ENCODE measurements around the gene TNKS2. TPM values are rescaled to one million over a fixed set of nuclear protein-coding genes. Genes with fewer than 3 reads are reported as not detected.

TNKS2 gene
- total and polyA plus RNA-seq, 4 donors = 8.6 to 80.1 (median 23.3) TPM

- ATAC-seq (ENCODE audit: insufficient read depth, low FRiP score) = no peak
- H3K9me3 ChIP-seq (ENCODE audit: control insufficient read depth in 4 of 4, insufficient read depth in 3 of 4, low read length in 3 of 4) = no peaks in the 10 kb centered on the region
- DNase-seq = no peak
- no peak overlapping the region for H3K27ac ChIP-seq (ENCODE audit: low read depth in 1 of 2, low read length in 1 of 2)
- WGBS, 2 donors = 75 to 81% methylated on average over 8 of the region's 8 CpGs
- H3K4me3 ChIP-seq = no peak overlapping the region
- H3K9ac ChIP-seq (ENCODE audit: insufficient read depth in 1 of 2, low read length in 2 of 2) = no peak overlapping the region
- no peaks in the 10 kb centered on the region for H3K27me3 ChIP-seq (ENCODE audit: control insufficient read depth in 3 of 3, insufficient read depth in 3 of 3, low read length in 2 of 3)
- TF ChIP-seq CTCF (IDR thresholded peaks at IDR 0.05; ENCODE audit: control extremely low read depth, extremely low read depth) = no peak
- no peaks in the 10 kb centered on the region for H3K36me3 ChIP-seq (ENCODE audit: control insufficient read depth in 4 of 4, insufficient read depth in 4 of 4, low read length in 4 of 4)
- no peaks in the 10 kb centered on the region for H3K4me1 ChIP-seq (ENCODE audit: control insufficient read depth in 5 of 5, insufficient read depth in 5 of 5, low read length in 5 of 5)
Measured at GRCh38 chr10:91897421-91897820, 99.2 kb downstream of the TNKS2 start.

- H3K4me3 ChIP-seq = no peak overlapping the region
- no peaks in the 10 kb centered on the region for H3K9me3 ChIP-seq (ENCODE audit: control insufficient read depth in 4 of 4, insufficient read depth in 3 of 4, low read length in 3 of 4)
- DNase-seq (no peak), ATAC-seq (ENCODE audit: insufficient read depth, low FRiP score) (peak; percentile 91)
- no peak overlapping the region for H3K9ac ChIP-seq (ENCODE audit: insufficient read depth in 1 of 2, low read length in 2 of 2)
- peaks cover 0 to 4% (median 0%) of the 10 kb centered on the region in 4 donors for H3K36me3 ChIP-seq (ENCODE audit: control insufficient read depth in 4 of 4, insufficient read depth in 4 of 4, low read length in 4 of 4)
- peak overlapping the region in 1 of 2 donors; percentile 9 for H3K27ac ChIP-seq (ENCODE audit: low read depth in 1 of 2, low read length in 1 of 2)
- peaks cover 0 to under 1% (median under 1%) of the 10 kb centered on the region in 5 donors for H3K4me1 ChIP-seq (ENCODE audit: control insufficient read depth in 5 of 5, insufficient read depth in 5 of 5, low read length in 5 of 5)
- no peak for TF ChIP-seq CTCF (IDR thresholded peaks at IDR 0.05; ENCODE audit: control extremely low read depth, extremely low read depth)
- WGBS, 2 donors = 0 to 6% methylated on average over 2 of the region's 2 CpGs
- H3K27me3 ChIP-seq (ENCODE audit: control insufficient read depth in 3 of 3, insufficient read depth in 3 of 3, low read length in 2 of 3) = no peaks in the 10 kb centered on the region
Measured at GRCh38 chr10:91901784-91902677, 103.8 kb downstream of the TNKS2 start.

GRCh38 chr10:91907033-91907594 lies 108.9 kb downstream of the TNKS2 start:
- WGBS, 2 donors = 82 to 91% methylated on average over 5 of the region's 5 CpGs
- Histone ChIP-seq H3K9ac (ENCODE audit: insufficient read depth in 1 of 2, low read length in 2 of 2) (no peak overlapping the region), H3K9me3 (ENCODE audit: control insufficient read depth in 4 of 4, insufficient read depth in 3 of 4, low read length in 3 of 4) (no peaks in the 10 kb centered on the region), H3K4me1 (ENCODE audit: control insufficient read depth in 5 of 5, insufficient read depth in 5 of 5, low read length in 5 of 5) (peaks cover 0 to 17% (median 7%) of the 10 kb centered on the region in 5 donors), H3K27ac (ENCODE audit: low read depth in 1 of 2, low read length in 1 of 2) (no peak overlapping the region), H3K27me3 (ENCODE audit: control insufficient read depth in 3 of 3, insufficient read depth in 3 of 3, low read length in 2 of 3) (no peaks in the 10 kb centered on the region), H3K36me3 (ENCODE audit: control insufficient read depth in 4 of 4, insufficient read depth in 4 of 4, low read length in 4 of 4) (peaks cover 0 to 4% (median 0%) of the 10 kb centered on the region in 4 donors), H3K4me3 (no peak overlapping the region)
- TF ChIP-seq CTCF (IDR thresholded peaks at IDR 0.05; ENCODE audit: control extremely low read depth, extremely low read depth) = no peak
- no peak for ATAC-seq (ENCODE audit: insufficient read depth, low FRiP score)
- DNase-seq = no peak

Measured in lung (tissue), 12 donors.